Measurements from ENCODE around the gene SRRM2.

DNA sequence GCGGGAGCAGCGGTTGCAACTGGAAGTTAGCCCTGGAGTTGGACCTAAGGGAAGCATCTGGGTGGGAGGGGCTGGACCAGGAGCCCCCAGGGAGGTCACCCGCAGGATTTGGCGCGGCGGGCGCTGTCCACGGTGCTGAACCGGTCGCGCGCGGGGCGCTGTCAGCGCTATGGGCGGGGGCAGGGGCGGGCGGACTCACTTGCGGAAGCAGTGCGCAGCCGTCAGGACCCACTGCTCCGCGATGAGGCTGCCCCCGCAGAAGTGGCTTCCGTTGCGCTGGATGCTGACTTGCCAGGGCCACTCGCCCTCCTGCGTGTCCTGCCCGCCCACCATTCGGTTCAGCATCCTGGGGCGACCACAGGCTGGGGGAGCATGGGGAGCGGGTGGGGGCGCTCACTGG lies 36.9 kb upstream of the SRRM2 start:
- TF ChIP-seq CTCF (conservative IDR thresholded peaks at IDR 0.05 in 1 of 2, IDR thresholded peaks at IDR 0.05 in 1 of 2; ENCODE audit: extremely low read depth in 1 of 2, insufficient read depth in 1 of 2, low read depth in 1 of 2, low read length in 2 of 2), result no peak
- no peak for TF ChIP-seq EZH2 (IDR thresholded peaks at IDR 0.05; ENCODE audit: borderline replicate concordance, low read length)

All from mammary epithelial cell (primary cell).